Measurements from ENCODE around the gene SRP9.
"Not testable (repeated sequence)": the region's sequence is repeated elsewhere in the genome, so short reads cannot be mapped to it uniquely, and the experiment has no call there.

The SRP9 gene

DNA sequence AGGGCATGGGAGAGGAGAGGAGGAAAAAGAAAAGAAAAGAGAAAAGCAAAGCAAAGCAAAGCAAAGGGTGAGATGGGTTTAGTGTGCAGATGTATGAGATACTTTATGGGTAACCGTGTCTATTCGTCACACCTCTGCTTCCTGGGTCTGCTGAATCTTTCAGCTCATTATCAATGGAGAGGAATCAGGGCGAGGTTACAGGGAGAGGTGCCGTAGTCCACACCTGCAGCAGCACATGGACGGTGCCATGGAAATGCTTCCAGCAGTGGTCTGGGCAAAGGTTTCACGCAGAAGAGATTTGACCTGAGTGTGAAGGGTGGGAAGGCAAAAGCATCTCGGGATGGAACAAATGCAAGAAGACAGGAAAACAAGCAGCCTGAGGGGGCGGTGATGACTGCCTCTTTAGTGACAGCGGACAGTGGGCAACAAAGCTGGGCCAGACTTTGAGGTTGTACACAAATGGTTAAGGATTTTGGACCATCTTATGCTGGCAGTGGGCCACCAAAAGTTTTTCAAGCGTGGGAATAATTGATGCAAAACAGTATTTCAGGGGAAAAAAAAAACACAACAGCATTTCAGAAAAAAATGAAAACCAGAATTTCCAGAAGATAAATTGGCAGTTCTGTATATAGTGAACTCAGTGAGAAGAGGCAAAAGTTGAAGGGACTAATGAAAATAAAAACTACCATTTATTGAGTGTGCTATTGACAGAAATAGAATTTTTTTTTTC, 19.5 kb upstream of the SRP9 start:
- no peak for DNase-seq

DNA sequence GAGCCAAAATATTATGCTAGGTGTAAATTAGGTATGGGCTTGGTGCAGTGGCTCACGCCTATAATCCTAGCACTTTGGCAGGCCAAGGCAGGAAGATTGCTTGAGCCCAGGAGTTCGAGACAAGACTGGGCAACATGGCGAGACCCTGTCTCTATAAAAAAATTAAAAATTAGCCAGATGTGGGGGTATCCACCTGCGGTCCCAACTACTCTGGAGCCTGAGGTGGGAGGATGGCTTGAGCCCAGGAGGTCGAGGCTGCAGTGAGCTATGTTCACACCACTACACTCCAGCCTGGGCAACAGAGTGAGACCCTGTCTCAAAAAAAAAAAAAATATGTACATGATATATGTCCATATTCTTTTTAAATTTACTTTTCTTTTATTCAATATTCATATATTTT, 17.7 kb upstream of the SRP9 start:
- DNase-seq, result not testable (repeated sequence)

DNA sequence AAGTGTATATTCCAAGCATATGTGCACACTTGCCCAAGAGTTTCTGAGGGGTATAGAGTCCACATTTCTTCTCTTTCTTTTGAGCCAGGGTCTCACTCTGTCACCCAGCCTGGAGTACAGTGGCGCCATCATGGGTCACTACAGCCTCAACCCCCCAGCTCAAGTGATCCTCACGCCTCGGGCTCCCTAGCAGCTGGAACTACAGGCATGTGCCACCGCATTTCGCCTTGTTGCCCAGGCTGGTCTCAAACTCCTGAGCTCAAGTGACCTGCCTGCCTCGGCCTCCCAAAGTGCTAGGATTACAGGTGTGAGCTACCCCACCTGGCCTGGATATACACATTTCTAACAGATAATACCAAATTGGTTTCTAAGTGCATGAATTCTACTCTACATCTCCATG, 17.1 kb upstream of the SRP9 start:
- DNase-seq, result no peak

DNA sequence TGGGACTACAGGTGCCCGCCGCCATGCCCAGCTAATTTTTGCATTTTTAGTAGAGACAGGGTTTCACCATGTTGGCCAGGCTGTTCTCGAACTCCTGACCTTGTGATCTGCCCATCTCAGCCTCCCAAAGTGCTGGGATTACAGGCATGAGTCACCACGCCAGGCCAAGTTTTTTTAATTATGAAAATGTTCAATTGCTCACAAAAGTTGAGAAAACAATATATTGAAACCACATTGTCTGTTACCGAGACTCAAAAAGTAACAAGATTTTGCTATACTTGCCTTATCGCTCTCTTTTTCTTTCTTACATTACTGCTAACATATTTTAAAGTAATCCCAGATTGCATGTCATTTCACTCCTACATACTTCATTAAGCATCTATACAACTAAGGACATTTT, 16.2 kb upstream of the SRP9 start:
- not testable (repeated sequence) for DNase-seq

DNA sequence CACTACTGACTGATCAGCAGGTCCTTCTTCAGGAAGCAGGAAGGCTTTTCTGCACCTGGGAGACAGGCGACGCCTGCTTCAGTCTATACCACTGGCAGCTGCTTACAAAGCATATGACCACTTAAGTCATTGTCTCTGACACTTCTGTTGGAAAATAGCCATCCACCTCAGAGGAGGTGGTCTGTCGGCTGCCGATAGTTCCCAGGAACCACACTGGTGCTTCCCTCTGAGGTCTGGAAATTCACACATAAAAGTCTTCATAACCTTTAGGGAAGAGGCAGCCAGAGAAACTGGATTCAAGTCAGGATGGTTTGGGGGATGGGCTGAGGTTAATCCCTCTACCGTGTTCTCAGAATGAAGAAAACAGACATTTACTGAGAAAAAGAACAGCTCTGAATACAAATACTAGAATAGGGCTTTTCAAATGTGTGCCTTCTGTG, 15.6 kb upstream of the SRP9 start:
- DNase-seq, result no peak

DNA sequence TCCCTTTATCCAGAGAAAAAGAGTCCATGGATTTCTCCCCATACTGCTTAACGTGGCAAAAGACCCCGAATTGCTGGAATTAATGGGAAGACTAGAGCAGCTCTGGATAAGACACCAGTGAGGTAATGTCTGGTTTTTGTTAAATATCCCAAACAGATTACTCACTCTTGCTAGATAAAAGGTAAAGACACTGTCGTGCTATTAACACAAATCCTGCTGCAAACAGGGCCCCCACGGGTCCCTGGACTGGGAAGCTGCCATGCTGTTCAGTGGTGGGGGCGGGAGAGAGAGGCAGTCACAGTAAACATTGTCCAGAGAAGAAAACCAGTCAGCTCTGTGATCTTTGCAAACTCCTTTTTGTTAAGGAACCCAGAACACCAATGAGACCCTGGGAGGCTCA, 15.2 kb upstream of the SRP9 start:
- no peak for DNase-seq

DNA sequence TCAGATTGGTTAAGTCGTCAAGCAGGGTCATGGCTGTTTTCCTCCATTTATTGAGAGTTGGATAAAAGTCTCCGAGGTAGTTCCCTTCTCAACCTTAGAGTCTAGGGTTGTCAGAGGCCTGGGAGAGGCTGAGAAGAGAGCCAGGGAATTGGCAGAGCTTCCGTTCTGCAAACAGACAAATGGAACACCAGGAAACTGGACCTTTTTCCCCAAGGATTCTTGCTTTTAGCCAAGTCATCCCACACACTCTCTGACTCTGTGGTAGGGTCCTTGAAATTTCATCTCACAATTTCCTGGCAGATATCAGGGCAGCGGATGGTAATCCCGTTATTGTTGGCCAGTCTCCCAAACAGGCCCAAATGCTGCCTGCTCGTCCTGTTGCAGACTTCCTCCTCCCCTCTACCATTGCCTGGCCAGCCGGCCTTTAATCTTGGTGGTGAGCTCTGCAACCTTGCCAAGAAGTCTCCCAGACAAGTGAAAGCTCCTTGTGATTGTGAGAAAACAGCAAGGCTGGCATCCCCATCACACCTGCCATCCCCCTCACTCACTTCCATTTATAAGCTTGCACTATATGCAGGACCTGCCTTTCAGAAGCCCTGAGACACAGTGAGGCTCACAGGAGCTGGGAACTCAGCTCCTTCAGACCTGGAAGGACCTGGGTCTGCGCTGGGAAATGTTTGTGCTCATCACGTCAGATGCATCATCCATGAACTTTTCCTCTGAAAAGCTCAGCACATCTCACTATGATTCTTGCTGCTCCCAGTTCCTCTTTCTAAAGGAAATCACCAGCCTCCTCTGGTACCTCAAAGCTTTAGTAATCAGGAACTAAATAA, 13.7 kb upstream of the SRP9 start:
- DNase-seq, result no peak

DNA sequence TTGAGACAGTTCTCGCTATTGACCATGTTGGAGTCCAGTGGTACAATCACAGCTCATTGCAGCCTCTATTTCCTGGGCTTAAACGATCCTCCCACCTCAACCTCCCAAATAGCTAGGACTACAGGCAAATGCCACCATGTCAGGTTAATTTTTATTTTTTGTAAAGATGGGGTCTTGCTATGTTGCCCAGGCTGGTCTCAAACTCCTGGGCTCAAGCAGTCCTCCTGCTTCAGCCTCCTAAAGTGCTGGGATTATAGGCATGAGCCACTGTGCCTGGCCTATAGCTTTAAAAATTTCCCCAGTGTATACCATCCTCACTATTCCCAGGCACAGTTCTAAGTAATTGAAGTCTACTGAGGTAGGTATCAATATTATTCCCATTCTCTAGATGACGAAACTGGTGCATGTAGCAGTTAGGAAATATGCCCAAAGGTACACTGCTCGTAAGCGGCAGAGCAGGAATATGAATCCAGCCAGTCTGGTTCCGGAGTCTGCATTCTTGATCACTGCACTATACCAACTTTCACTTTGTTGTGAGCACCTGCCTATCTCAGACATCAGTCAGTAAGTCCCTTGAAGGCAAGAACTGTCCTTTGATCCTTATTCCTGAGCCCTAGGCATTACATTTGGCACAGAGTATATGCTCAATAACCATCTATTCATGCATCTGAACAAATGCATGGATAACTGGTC, 11.5 kb upstream of the SRP9 start:
- no peak for DNase-seq

DNA sequence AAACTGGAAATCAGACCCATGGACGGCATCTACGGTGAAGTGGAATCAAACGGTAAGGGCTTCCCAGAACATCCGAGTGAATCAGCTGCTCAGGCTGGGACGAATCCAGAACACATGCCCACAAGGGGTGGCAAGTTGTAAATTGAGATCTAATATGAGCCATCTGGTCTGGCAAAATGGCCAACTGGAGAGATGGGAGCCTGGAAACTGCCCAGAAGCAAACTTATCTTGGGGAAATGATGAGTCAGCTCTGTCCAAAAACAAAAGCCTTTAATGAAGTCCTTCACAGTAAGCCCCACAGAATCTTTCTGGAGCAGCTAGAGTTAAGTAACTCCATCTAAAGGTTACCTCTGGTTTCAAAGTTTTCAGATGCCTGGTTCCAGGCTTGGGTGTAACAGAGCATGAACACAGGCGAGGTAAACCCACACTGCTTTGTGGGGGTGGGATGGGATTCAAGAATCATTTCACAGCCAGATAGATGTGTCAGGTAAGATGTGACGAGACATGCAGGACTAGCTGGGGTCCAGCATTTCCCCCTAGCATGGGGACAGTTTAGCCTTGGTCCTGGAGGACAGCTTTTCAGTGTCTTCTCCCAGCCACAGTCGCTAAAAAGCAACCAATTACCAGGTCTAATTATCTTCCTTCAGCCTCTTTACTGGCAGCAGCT, 10.5 kb upstream of the SRP9 start:
- DNase-seq, result no peak

DNA sequence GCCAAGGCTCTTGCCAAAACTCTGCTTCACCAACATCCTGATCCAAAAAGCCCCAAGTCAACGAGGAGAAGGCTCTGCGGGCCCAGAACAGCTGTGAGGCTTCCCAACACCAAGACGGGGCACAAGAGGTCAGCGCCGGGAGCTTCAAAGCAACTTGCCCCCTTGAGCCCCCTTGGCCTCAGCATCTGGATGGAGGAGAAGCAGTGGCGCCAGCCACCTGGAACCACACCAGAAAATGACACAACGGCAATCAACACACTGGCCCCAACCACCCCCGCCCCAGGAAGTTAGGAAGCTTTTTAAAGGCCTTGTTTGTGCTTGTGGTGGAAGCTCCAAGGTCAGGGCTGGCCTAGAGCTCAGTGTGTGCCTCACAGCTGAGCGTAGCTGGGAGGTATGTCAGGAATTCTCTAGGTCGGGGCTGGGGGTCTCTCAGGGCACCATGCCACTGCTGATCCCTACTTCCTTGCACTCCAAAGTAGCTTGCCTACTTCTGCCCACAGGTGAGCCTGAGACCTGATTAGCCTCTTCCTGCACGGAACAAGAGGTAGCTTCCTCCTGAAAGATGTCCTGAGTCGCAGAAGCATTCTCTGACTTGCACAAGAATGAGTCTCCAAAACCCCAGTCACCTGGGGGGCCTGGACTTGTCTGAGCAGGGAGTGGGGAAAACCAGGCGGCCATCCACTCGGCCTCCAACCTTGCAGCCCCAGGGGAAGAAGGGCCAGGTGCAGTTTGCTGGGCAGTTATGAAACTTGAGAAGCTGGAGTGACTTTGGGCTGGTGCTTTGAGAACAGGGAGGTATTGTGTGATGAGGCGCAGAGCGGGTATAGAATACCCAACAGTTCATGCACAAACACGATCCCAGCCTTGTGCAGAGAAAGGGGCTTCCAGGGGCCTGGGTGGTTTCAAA, 9.7 kb upstream of the SRP9 start:
- no peak for DNase-seq

DNA sequence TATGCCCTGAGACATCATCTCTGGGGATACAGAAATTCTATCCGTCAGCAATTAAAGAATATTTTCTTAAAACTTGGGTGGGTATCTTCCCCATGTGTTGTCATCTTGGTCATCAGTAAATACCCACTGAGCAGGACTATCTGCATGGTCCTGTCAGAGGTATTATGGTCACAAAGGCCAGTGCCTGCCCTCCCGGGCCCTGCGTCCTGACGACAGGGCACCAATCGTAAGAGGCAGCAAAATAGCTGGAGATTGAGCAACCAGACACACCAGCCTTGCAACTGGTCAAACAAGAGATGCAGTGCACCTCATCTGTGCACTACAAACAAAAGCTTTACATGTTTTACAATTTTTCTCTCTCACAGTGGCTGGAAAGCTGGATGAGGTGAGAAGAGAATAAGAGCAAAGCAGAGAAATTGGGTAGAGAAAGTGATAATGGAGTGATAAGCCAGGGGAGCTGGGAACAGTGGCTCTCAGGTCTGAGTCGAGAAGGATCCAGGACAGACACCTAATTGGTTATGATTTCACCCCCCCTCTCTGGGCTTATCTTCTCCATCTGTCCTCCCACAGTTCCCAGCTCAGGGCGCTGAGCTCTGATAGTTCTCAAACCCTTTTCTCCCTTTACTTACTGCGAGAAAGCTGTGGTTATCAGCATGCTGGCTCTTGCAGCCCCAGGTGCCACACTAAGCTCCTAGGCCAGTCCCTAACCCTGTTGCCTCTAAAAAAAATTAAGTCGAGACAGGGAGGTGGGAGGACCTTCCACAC, 8.8 kb upstream of the SRP9 start:
- no peak for DNase-seq

DNA sequence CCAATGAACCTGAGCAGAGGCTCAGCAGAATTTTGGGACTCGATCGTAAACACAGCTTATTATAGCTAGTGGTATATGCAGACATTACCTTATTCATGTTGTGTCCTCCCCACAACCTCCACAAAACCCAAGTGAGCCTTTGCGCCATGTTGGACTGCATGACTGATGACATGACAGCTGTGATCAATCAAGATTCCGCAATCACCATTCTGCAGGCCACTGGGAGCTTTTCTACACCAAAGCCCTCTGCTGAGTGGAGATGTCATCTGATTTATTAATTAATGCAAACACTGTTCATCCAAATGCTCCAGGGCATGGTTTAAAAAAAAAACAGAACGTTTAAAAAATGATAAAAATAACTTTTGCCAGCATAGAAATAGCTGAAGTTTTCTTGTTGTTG, 7.9 kb upstream of the SRP9 start:
- DNase-seq, result no peak

DNA sequence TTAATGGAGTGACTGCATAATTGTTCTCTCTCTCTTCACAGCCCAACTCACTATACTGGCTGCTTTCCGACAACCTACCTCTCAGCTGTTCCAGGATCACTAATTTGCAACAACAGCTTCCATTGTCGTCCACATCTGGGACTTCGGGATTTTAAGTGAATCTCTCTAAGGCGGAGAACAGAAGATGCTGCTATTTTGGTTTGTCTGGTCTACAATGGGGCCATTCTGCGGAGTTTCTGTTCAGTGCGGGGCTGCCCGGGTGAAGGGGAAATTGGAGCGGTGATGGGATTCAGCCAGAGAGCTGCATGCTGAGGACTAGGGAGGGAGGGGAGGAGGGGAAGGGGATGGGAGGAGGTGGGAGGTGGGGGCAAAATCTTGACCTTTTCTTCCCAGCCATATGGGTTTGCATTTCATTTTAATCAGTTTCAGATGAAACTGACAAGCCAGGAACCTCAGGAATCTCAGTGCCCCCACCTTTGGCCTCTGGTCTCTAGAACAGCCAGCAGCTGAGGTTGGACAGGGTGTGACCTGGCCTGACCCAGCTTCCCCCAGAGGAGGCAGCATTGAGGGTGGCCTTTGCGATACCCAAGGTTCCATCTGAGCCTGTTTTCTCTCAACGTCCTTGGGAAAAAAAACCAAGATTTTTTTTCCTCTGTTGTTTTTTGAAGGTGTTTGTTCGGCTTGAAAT, 6.9 kb upstream of the SRP9 start:
- no peak for DNase-seq

DNA sequence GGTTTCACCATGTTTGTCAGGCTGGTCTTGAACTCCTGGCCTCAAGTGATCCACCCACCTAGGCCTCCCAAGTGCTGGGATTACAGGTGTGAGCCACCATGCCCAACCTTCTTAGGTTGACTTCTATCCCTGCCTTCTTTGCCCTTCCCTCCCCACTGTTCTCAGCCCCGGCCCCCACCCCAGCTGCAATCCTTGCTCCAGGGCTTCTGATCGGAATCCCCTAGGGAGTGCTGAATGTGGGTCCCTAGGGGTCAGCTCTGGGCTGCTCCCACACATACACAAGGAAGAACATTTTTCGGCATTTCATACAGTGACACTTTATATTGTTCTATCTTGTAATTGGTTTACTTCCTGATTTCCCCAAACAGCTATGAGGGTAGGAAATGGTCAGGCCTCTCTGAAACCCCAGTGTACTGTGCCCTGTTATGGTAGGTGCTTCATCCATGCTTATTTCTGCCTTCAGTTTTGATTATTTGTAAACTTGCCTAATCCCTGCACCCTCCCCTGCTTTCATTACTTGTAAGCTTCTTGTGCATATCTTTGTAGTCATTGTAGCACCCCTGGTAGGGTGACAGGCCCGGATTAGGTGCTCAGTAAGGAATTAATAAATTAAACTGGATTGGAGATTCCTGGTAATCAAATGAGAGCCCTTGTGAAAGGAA, 5.8 kb upstream of the SRP9 start:
- DNase-seq, result no peak

DNA sequence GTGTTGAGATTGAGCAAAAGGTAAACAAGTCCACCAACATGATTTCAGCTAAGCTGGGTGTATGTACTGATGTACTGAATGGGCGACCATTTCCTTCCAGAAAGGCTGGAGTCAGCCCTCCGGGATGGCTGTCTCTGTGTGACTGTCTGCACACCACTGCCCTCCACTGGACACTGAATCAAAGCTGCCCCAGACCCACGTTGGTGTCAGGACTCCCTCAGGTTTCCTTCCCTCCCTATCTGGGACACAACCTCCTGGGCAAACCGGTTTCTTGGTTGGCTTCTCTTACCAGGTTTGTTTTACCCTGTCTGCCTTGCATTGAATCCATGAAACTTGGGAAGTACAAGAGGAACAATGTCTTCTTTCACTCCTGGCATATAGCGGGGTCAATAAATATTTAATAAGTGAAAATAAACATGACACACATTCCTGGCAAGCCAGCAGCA, 5.3 kb upstream of the SRP9 start:
- peak; percentile 25 for DNase-seq

DNA sequence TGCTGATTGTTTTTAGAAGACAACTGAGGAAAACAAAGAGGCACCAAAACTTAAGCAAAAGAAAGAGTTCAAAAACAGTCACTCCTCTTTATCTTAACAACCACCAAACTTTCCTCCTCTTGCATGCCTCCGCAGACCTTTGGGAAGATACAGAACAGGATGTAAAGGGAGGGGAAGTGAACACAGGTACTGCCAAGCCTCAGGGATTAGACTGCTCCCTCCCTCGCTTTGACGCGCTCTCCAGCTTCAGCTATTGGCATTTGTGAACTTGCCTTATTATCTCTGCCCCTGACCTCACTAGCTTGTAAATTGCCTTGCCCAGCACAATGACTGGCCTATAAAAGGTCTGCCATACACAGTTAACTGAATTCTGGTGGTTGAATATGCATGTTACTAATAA, 4.8 kb upstream of the SRP9 start:
- DNase-seq, result no peak

DNA sequence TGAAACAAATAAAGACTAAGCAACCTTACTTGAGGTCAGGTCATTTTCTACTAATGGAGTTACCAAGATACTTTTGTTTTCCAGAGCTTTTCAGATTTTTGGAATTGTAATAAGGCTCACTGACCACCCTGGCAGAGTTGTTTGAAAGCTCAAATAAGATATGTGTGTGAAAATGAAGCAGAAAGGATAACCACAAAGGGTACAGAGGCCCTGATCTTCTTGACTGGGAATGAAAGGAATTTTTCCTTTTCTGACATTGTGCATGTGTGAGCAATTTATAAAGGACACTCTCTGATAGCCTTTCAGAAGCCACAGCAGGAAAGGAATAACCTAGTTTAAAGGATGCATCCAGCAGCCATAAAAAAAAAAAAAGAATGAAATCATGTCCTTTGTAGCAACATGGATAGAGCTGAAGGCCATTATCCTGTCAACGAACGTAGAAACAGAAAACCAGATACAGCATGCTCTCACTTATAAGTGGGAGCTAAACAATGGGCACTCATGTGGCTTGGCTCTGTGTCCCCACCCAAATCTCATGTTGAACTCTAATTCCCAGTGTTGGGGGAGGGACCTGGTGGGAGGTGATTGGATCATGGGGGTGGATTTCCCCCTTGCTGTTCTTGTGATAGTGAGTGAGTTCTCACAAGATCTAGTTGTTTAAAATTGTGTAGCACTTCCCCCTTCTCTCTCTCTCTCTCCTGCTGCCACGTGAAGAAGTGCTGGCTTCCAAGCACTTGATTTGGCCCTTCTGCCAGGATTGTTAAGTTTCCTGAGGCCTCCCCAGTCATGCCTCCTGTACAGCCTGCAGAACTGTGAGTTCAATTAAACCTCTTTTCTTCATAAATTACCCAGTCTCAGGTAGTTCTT, 3.1 kb upstream of the SRP9 start:
- no peak for DNase-seq

DNA sequence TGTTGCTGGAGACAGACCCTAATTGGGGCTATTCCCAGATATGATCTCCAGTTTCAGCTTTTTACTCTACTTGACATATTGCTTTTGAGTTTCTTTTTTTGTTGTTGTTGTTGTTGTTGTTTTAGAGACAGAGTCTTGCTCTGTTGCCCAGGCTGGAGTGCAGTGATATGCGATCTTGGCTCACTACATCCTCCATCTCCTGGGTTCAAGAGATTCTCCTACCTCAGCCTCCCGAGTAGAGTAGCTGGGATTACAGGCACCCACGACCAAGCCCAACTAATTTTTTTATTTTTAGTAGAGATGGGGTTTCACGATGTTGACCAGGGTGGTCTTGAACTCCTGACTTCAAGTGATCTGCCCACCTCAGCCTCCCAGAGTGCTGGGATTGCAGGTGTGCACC, 1.3 kb upstream of the SRP9 start:
- no peak for DNase-seq

DNA sequence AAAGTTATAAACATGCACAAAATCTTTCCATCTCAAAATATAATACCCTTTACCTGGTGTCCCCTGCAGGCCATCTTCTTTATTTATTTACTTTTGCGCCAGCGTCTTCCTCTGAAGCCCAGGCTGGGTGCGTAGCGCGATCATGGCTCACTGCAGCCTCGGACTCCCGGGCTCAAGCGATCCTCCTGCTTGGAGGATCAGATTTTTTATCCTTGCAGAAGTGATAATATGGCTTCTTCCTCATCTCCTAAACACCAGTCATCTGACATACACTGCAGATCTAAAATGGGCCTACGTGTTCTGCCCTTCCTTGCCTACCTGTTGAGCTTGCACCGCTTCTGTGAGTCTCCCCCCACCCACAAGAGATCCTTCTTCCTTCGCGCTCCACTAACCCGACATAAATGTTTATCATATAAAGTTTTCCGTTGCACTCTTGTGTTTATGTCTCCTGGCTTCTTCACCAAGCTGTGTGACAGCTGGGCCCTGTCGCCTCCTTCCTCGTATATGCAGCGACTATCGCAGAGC, 506 bp upstream of the SRP9 start:
- DNase-seq, result no peak

All from CD4-positive, alpha-beta T cell treated with Interleukin-6 for 4 hours (primary cell).